Osteocyte (in vitro differentiated cells): ENCODE measurements around the gene NKAIN4. TPM values are rescaled to one million over a fixed set of nuclear protein-coding genes. Genes with fewer than 3 reads are reported as not detected.

Source experiments
- DNase-seq: peaks from one replicate; pipeline ENCODE4 v3.0.0; 2021; ENCODE audit warnings: mixed read lengths; ENCODE audit not compliant: unreplicated experiment; ENCODE audit errors: extremely low spot score
- H3K27ac Mint-ChIP-seq: one replicate; pipeline ENCODE4 v1.8.0; 2021; ENCODE audit warnings: mild to moderate bottlenecking, mixed read lengths; ENCODE audit not compliant: unreplicated experiment
- H3K27me3 Mint-ChIP-seq: one replicate; pipeline ENCODE4 v1.8.0; 2021; ENCODE audit warnings: mixed read lengths; ENCODE audit not compliant: unreplicated experiment
- H3K36me3 Mint-ChIP-seq: one replicate; pipeline ENCODE4 v1.8.0; 2021; ENCODE audit warnings: mixed read lengths; ENCODE audit not compliant: unreplicated experiment
- H3K4me1 Mint-ChIP-seq: one replicate; pipeline ENCODE4 v1.8.0; 2021; ENCODE audit warnings: mixed read lengths; ENCODE audit not compliant: unreplicated experiment
- H3K4me3 Mint-ChIP-seq: one replicate; pipeline ENCODE4 v1.8.0; 2021; ENCODE audit warnings: mild to moderate bottlenecking, moderate library complexity, mixed read lengths; ENCODE audit not compliant: unreplicated experiment
- H3K9me3 Mint-ChIP-seq: one replicate; pipeline ENCODE4 v1.8.0; 2021; ENCODE audit warnings: mixed read lengths; ENCODE audit not compliant: unreplicated experiment
- total RNA-seq: library from RNA; stranded (reverse); gene quantifications from 2 replicates; pipeline ENCODE4 v1.2.1, GENCODE V29; 2021
- TF ChIP-seq, protein P1 (sequence below): fragments of 200-600 bp; sonication (generic); IDR thresholded peaks from 2 replicates; pipeline ENCODE4 v1.5.0; 2021; ENCODE audit warnings: antibody characterized with exemption, mild to moderate bottlenecking, moderate library complexity

NKAIN4 gene
- total RNA-seq, 1 donor from 2014 or later, result 0.62 TPM

DNA sequence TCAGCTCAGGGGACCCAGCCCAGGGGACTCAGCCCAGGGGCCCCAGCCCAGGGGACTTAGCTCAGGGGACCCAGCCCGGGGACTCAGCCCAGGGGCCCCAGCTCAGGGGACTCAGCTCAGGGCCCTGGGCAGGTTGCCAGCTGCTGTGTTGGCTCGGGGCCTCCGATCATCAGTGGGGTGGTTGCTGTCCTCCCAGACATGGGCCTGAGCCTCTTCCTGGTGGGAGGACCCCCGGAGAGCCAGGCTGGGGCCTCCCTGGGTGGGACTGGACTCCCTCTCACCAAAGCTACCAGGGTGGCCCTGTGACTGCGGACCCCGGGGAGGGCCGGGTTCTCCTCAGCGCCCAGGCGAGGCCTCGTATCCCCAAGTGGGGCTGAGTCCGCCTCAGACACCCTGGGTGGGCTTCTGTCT, 43.1 kb upstream of the NKAIN4 start:
- Mint-ChIP-seq H3K27ac (no peak overlapping the region), H3K4me3 (no peak overlapping the region), H3K4me1 (no peaks in the 10 kb centered on the region), H3K27me3 (peaks cover 24% of the 10 kb centered on the region), H3K9me3 (peaks cover 7% of the 10 kb centered on the region), H3K36me3 (no peaks in the 10 kb centered on the region)
- DNase-seq, result no peak
- TF ChIP-seq, protein P1, sequence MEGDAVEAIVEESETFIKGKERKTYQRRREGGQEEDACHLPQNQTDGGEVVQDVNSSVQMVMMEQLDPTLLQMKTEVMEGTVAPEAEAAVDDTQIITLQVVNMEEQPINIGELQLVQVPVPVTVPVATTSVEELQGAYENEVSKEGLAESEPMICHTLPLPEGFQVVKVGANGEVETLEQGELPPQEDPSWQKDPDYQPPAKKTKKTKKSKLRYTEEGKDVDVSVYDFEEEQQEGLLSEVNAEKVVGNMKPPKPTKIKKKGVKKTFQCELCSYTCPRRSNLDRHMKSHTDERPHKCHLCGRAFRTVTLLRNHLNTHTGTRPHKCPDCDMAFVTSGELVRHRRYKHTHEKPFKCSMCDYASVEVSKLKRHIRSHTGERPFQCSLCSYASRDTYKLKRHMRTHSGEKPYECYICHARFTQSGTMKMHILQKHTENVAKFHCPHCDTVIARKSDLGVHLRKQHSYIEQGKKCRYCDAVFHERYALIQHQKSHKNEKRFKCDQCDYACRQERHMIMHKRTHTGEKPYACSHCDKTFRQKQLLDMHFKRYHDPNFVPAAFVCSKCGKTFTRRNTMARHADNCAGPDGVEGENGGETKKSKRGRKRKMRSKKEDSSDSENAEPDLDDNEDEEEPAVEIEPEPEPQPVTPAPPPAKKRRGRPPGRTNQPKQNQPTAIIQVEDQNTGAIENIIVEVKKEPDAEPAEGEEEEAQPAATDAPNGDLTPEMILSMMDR, result no peak

DNA sequence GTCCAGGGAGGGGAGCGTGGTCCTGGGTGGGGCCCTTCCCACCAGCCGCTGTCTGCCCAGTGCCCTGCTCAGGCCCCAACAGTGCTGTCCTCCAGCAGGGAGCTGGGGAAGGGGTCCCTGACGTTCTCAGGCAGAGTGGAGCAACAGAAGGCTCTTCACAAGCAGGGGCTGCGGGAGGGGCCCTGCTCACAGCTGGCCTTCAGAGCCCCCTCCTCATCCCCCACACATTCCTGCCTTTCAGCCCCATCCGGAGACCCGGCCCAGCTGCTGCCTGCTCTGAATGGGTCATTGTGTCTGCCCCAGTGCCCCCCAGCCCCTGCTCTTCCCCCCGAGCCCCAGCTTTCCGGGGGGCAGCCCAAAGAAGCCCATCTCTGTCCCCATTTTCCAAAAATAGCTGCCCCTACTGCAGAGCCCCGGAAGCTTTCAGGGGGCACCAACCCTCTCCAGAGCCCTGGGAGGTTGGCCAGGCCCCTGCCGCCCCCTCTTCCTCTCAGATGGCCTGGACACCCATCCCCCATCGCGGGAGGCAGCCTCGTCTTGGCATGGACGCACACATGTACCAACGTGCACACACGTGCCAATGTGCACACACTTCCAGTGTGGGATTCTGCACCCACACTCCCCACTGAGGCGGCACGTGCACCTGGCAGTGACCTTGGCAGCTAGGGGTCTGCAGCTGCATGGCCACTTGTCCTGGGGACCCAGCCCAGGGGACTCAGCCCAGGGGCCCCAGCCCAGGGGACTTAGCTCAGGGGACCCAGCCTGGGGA, 42.5 kb upstream of the NKAIN4 start:
- H3K27me3 Mint-ChIP-seq, result peaks cover 24% of the 10 kb centered on the region
- no peak overlapping the region for H3K27ac Mint-ChIP-seq
- no peak overlapping the region for H3K4me3 Mint-ChIP-seq
- no peaks in the 10 kb centered on the region for H3K4me1 Mint-ChIP-seq
- H3K36me3 Mint-ChIP-seq, result no peaks in the 10 kb centered on the region
- DNase-seq, result no peak
- TF ChIP-seq, protein P1, result no peak
- peaks cover 4% of the 10 kb centered on the region for H3K9me3 Mint-ChIP-seq

DNA sequence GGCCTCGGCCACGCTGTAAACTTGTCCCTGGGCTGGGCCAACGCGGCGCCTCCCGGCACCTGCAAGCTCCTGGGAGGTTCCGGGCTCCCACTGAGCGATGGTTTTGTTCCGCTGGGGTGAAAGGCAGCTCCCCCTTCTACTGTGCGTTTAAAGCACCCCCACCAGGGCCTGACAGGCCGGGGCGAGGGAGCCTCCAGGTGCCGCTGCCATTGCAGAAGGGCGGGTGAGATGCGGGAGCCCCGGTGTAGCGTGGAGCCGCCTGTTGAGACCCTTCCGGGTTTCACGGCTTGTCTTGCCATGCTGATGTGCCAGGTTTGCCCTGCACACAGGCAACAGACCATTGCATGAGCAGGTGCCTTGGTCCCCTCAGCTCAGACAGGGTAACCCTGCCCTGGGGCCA, 41.6 kb upstream of the NKAIN4 start:
- H3K27me3 Mint-ChIP-seq, result peaks cover 17% of the 10 kb centered on the region
- H3K4me3 Mint-ChIP-seq, result no peak overlapping the region
- TF ChIP-seq, protein P1, result no peak
- no peak overlapping the region for H3K27ac Mint-ChIP-seq
- no peak for DNase-seq
- H3K4me1 Mint-ChIP-seq, result no peaks in the 10 kb centered on the region
- no peaks in the 10 kb centered on the region for H3K36me3 Mint-ChIP-seq
- no peaks in the 10 kb centered on the region for H3K9me3 Mint-ChIP-seq

DNA sequence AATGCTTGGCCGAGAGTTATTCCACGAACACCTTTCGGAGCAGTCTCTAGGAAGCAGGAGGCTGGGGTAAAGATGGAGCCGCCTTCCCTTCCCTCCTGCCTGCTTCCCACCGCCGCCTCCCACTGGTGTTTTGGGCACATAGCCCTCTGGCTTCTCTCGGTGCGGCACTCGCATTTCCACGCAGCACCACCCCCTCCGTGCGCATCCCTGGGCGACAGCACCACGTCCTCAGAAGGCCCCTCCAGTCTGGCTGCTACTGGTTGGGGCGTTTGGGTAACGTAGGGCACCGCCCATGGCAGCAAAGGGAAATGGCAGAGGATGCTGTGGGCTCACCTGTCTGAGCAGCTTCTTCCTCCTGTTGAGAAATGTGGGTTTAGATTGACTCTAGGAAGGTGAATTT, 41.2 kb upstream of the NKAIN4 start:
- no peak for DNase-seq
- no peaks in the 10 kb centered on the region for H3K36me3 Mint-ChIP-seq
- H3K4me1 Mint-ChIP-seq, result no peaks in the 10 kb centered on the region
- TF ChIP-seq, protein P1, result peak; percentile 14
- no peak overlapping the region for H3K27ac Mint-ChIP-seq
- no peak overlapping the region for H3K4me3 Mint-ChIP-seq
- H3K27me3 Mint-ChIP-seq, result peaks cover 13% of the 10 kb centered on the region
- no peaks in the 10 kb centered on the region for H3K9me3 Mint-ChIP-seq

DNA sequence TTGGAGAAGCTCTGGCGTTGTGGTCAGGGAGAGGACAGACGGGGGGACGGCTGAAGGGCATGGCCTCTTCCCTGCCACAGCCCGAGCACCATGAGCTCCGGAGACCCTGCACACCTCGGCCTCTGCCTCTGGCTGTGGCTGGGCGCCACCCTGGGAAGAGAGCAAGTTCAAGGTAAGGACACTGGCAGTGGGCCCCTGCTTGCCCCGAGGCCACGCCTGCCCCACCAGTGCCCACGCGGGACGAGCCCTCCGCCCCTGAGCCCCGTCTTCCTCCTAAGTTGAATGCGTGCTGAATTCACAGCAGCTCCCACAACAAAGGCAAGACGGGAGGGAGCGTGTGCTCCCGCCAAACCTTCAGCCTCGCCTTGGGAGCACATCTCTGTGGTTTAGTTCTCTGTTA, 40.8 kb upstream of the NKAIN4 start:
- no peak overlapping the region for H3K4me3 Mint-ChIP-seq
- no peak for DNase-seq
- TF ChIP-seq, protein P1, result no peak
- no peaks in the 10 kb centered on the region for H3K36me3 Mint-ChIP-seq
- no peaks in the 10 kb centered on the region for H3K4me1 Mint-ChIP-seq
- no peaks in the 10 kb centered on the region for H3K9me3 Mint-ChIP-seq
- peaks cover 9% of the 10 kb centered on the region for H3K27me3 Mint-ChIP-seq
- H3K27ac Mint-ChIP-seq, result no peak overlapping the region
